GM19240 (cell line): ENCODE data around the gene KCNK6.
"Not testable (repeated sequence)": the region's sequence is repeated elsewhere in the genome, so short reads cannot be mapped to it uniquely, and the experiment has no call there.

Experiments used
- DNase-seq: peaks from one replicate; pipeline ENCODE4 v3.0.0; 2011; ENCODE audit warnings: low spot score; ENCODE audit not compliant: insufficient read length

Gene KCNK6

GRCh38 chr19:38360839-38361631, 41.4 kb downstream of the KCNK6 start:
- DNase-seq: no peak

GRCh38 chr19:38361633-38362075, 42.0 kb downstream of the KCNK6 start:
- peak; percentile 60 for DNase-seq

- peak; percentile 59 for DNase-seq
These were observed 42.7 kb downstream of the KCNK6 start for GRCh38 chr19:38362076-38362945.

- DNase-seq: not testable (repeated sequence)
These were observed 43.5 kb downstream of the KCNK6 start for GRCh38 chr19:38362946-38363688.

- no peak for DNase-seq
These were observed 47.4 kb downstream of the KCNK6 start for GRCh38 chr19:38367041-38367440.

GRCh38 chr19:38369584-38369983, 49.9 kb downstream of the KCNK6 start:
- DNase-seq: no peak

GRCh38 chr19:38370299-38370698, 50.7 kb downstream of the KCNK6 start:
- DNase-seq: no peak

- no peak for DNase-seq
These were observed 51.4 kb downstream of the KCNK6 start for GRCh38 chr19:38371081-38371480.

- no peak for DNase-seq
These were observed 54.3 kb downstream of the KCNK6 start for GRCh38 chr19:38373907-38374331.

- DNase-seq: peak; percentile 97
These were observed 54.9 kb downstream of the KCNK6 start, which contains the start of gene PSMD8 for GRCh38 chr19:38374332-38375097. Gene PSMD8, plus strand, starts transcription at chr19:38374571. Its CDS starts 31 bp downstream, at chr19:38374602.

GRCh38 chr19:38375098-38375493, 55.5 kb downstream of the KCNK6 start:
- no peak for DNase-seq

GRCh38 chr19:38375748-38376147, 56.1 kb downstream of the KCNK6 start:
- DNase-seq: no peak

GRCh38 chr19:38376576-38376975, 56.9 kb downstream of the KCNK6 start:
- no peak for DNase-seq

- DNase-seq: no peak
These were observed 57.4 kb downstream of the KCNK6 start for GRCh38 chr19:38377052-38377451.

GRCh38 chr19:38378866-38379265, 59.2 kb downstream of the KCNK6 start:
- no peak for DNase-seq

GRCh38 chr19:38381138-38381537, 61.5 kb downstream of the KCNK6 start:
- DNase-seq: no peak
